NCI-H146 (cell line): ENCODE results near the gene KCNJ14.
"Not testable (repeated sequence)": the region's sequence is repeated elsewhere in the genome, so short reads cannot be mapped to it uniquely, and the experiment has no call there.

ENCODE experiments used
- DNase-seq: peaks from one replicate; lab custom pipeline; 2025; lab: John Stamatoyannopoulos, UW

KCNJ14 gene

GRCh38 chr19:48488478-48488877 is 33.1 kb downstream of the KCNJ14 start:
- not testable (repeated sequence) for DNase-seq

- peak; percentile 60 for DNase-seq
These were observed 34.3 kb downstream of the KCNJ14 start for GRCh38 chr19:48489608-48490216.

- DNase-seq = peak; percentile 79
These were observed 35.8 kb downstream of the KCNJ14 start for GRCh38 chr19:48490981-48491792.

- DNase-seq = no peak
These were observed 36.4 kb downstream of the KCNJ14 start for GRCh38 chr19:48491793-48492123.

GRCh38 chr19:48492925-48493717 is 37.7 kb downstream of the KCNJ14 start:
- DNase-seq = peak; percentile 97

GRCh38 chr19:48493718-48494401 is 38.5 kb downstream of the KCNJ14 start:
- no peak for DNase-seq

GRCh38 chr19:48495396-48495795 is 40.0 kb downstream of the KCNJ14 start:
- no peak for DNase-seq

GRCh38 chr19:48496959-48497727 is 41.8 kb downstream of the KCNJ14 start:
- peak; percentile 28 for DNase-seq

GRCh38 chr19:48497728-48498594 is 42.6 kb downstream of the KCNJ14 start:
- no peak for DNase-seq

- no peak for DNase-seq
These were observed 43.4 kb downstream of the KCNJ14 start for GRCh38 chr19:48498595-48499311.

- no peak for DNase-seq
These were observed 44.1 kb downstream of the KCNJ14 start for GRCh38 chr19:48499316-48500090.

GRCh38 chr19:48500830-48501493 is 45.6 kb downstream of the KCNJ14 start:
- DNase-seq = no peak

- DNase-seq = peak; percentile 98
These were observed 46.3 kb downstream of the KCNJ14 start for GRCh38 chr19:48501494-48502349.

- DNase-seq = no peak
These were observed 47.1 kb downstream of the KCNJ14 start for GRCh38 chr19:48502350-48503018.

GRCh38 chr19:48506138-48506733 is 50.9 kb downstream of the KCNJ14 start:
- DNase-seq = peak; percentile 45

- no peak for DNase-seq
These were observed 52.6 kb downstream of the KCNJ14 start for GRCh38 chr19:48507911-48508439.
